ENCODE results near the gene CCM2.

Gene CCM2

DNA sequence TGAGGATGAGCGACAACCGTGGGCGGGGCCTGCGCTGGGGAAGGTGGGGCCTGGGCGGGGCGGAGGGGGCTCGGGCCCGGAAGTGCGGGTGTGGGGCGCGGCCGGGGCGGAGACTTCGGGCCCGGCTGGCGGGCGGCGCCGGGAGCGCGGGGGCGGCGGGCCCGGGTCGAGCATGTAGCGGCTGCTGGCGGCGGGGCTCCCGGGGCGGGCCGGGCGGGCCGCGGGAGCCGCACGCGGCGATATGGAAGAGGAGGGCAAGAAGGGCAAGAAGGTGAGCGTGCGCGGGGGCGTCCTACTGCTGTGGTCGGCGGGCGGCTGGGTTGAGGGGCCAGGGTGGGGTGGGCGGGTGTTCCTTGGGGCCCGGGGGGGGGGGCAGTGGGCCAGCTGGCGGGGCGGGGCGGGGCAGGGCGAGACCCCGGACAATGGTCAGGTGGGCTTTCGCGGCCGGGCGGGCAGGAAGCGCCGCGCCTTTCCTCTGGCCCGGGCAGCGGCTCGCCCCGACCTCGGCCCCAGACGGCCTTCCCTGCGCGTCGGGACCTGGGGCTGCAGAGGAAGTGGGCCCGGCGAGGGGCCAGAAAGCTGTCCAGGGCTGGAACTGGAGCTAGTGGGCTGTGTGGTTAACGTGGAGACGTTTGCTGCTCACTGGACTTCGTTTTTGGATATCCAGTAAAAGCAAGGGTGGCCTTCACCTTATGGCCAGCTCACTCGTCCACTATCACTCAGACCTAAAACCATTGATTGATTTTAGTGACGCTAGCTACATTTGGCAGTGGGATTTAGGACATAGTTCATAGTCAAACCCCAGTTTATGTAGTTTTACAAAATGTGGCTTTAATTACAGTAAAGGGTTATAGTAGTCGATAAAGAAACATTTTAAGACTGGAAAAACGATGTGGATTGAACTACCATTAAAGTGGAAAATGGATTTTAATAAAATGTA lies at the start of gene CCM2:
TSS of gene CCM2 (plus strand) at position 109 of the 940 bp plus-strand sequence. CDS start at position 242, 133 bp downstream.
- in situ Hi-C loops (cut with MboI; ENCODE audit: low pct_unique_long_range_greater_than_20kb, low sequenced_read_pairs, unreplicated experiment) = no loop called here
- DNase-seq (ENCODE audit: low spot score) = no peak
- TF ChIP-seq, protein P1, sequence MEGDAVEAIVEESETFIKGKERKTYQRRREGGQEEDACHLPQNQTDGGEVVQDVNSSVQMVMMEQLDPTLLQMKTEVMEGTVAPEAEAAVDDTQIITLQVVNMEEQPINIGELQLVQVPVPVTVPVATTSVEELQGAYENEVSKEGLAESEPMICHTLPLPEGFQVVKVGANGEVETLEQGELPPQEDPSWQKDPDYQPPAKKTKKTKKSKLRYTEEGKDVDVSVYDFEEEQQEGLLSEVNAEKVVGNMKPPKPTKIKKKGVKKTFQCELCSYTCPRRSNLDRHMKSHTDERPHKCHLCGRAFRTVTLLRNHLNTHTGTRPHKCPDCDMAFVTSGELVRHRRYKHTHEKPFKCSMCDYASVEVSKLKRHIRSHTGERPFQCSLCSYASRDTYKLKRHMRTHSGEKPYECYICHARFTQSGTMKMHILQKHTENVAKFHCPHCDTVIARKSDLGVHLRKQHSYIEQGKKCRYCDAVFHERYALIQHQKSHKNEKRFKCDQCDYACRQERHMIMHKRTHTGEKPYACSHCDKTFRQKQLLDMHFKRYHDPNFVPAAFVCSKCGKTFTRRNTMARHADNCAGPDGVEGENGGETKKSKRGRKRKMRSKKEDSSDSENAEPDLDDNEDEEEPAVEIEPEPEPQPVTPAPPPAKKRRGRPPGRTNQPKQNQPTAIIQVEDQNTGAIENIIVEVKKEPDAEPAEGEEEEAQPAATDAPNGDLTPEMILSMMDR (IDR thresholded peaks at IDR 0.05; ENCODE audit: extremely low read depth, insufficient read depth, missing control alignments) = no peak

DNA sequence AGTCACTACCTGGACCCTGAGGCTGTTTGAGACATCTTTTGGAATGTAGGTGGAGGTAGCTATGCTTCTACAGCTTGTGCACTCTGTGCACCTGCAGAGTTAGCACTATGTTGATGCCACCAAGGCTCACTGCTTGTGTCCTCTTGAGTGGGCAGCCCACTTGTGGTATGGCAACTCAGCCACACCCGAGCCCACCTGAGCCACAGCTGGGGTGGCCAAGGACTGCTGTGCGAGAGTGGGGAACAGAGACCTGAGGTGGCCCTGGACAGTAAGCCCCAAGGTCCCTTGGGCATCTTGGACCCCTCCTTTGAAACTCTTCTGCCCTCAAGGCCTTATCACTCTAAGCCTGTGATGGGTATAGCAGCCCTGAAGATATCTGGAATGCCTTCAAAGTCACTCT lies 46.8 kb upstream of the CCM2 start:
- TF ChIP-seq, protein P1 (IDR thresholded peaks at IDR 0.05; ENCODE audit: extremely low read depth, insufficient read depth, missing control alignments) = no peak
- DNase-seq (ENCODE audit: low spot score) = no peak
- in situ Hi-C loops (cut with MboI; ENCODE audit: low pct_unique_long_range_greater_than_20kb, low sequenced_read_pairs, unreplicated experiment) = no loop called here

DNA sequence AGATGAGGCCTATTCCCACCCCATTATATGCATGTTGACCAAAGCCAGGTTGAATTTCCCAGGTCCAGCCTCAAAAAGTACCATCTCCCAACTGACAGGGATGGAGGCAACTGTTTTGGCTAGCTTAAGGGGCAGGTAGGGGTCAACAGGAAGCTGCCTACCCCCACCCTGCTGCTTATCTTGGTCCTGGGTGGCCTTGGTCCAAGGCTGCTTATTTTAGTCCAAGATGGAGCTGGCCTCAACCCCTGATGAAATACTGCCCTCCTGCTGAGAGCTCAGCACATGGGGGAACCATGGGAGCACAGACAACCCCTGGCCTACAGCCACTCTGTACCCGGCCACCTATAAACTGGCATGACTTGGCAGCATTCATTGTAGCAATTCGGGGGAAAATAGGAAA lies 44.3 kb upstream of the CCM2 start:
- DNase-seq (ENCODE audit: low spot score) = no peak
- TF ChIP-seq, protein P1 (IDR thresholded peaks at IDR 0.05; ENCODE audit: extremely low read depth, insufficient read depth, missing control alignments) = no peak
- in situ Hi-C loops (cut with MboI; ENCODE audit: low pct_unique_long_range_greater_than_20kb, low sequenced_read_pairs, unreplicated experiment) = no loop called here

DNA sequence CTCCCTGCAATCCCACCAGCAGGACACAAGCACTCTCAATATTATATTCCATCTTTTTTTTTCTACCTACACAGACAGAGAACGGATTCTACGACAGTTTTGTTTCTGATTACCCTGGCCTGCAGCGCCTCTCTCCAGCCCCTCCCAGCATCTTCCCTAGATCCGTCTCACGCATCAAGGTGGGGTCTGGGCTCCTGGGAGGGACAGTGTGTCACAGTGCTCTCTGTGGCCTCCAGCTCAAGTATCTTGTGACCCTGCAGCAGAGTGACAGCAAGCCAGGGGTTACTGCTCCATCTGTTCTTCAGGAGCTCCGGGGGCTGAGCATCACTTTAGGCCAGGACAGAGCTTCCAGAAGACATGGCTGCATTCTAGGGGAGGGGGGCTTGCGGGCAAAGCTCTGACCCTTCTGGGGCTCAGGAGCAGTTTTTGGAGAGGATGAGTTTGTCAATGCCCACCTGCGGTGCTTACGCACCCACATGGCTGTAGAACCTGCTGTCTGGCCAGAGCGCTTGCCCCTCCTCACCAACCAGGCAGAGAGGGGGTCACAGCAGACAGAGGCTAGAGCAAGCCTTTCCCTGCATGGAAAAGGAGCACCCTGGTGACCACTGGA lies 43.7 kb upstream of the CCM2 start:
- DNase-seq (ENCODE audit: low spot score) = no peak
- in situ Hi-C loops (cut with MboI; ENCODE audit: low pct_unique_long_range_greater_than_20kb, low sequenced_read_pairs, unreplicated experiment) = no loop called here
- TF ChIP-seq, protein P1 (IDR thresholded peaks at IDR 0.05; ENCODE audit: extremely low read depth, insufficient read depth, missing control alignments) = no peak

DNA sequence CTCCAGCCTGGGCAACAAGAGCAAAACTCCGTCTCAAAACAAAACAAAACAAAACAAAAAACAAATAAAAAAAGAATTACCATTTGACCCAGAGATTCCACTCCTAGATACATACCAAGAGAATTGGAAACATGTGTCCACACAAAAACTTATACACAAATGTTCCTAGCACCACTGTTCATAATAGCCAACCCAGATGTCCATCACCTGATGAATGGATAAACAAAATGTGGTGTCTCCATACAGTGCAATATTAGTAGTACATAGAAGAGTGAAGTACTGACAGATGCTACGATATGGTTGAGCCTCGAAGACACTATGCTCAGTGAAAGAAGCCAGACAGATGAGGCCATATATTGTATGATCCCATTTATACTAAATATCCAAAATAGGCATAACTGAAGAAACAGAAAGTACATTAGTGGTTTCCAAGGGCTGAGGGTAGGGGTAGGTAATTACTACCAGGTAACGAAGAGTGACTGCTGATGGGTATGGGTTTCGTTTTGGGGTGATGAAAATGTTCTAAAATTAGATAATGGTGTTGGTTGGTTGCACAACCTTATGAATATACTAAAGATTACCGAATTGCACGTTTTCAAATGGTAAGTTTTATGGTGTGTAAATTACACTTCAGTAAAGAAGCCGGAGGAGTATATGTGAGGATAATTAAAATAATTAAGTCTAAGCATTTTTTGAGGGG lies 41.2 kb upstream of the CCM2 start:
- TF ChIP-seq, protein P1 (IDR thresholded peaks at IDR 0.05; ENCODE audit: extremely low read depth, insufficient read depth, missing control alignments) = no peak
- no peak for DNase-seq (ENCODE audit: low spot score)
- in situ Hi-C loops (cut with MboI; ENCODE audit: low pct_unique_long_range_greater_than_20kb, low sequenced_read_pairs, unreplicated experiment) = no loop called here

DNA sequence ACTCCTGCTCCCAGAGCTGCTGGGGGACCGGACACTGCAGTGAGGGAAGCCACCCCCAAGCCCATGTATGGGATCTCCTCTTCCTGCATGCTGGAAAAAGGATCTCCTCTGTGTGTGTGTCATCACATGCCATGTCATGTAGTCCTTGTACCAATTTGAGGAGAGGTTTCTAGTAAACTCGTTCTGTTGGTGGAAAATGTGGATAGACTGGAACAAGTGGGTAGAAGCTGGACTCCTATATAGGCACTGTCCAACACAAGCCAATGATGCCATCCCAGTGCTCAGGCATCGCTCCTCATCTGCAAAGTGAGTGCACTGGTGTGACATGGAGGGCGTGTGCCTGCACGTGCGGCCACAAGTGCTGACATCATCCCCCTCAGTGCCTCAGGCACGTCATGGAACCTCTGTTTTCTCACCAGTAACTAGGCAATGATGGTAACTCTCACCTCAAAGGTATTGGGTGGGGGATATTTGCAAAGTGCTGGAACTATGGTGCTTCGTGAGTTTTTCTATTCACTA lies 40.5 kb upstream of the CCM2 start:
- peak; percentile 53 for DNase-seq (ENCODE audit: low spot score)
- in situ Hi-C loops (cut with MboI; ENCODE audit: low pct_unique_long_range_greater_than_20kb, low sequenced_read_pairs, unreplicated experiment) = no loop called here
- TF ChIP-seq, protein P1 (IDR thresholded peaks at IDR 0.05; ENCODE audit: extremely low read depth, insufficient read depth, missing control alignments) = no peak

Data from GM13977 (cell line).